Stimulated activated CD4-positive, alpha-beta T cell treated with anti-CD3 and anti-CD28 coated beads, TNF-alpha, amount 100 ng/mL, for 1 hour (primary cell): ENCODE data around the gene HS6ST1.

Experiments
- DNase-seq, 3 donors: peaks; one replicate each; pipeline ENCODE4 v3.0.0-alpha.2; 2020; ENCODE audit warnings: low read depth in 3 of 3, low spot score in 1 of 3

HS6ST1 gene

DNA sequence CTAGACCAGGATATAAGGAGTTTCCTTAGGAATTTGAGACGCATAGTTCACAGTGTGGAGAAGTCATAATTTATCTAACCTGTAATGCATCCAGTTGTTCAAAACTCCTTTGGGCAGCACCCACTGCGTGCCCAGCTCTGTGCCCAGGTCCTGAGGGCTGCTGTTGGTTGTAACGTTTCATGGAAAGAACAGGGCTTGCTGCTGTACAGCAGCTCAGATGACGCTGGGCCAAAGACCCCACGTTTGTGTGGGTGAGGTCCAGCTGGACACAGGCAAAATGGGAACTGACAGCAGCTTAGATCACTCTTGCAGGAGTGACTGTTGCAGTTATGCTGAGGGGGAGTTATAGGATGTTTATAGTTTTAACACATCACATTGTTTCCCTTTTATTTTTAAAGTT is 30.0 kb upstream of the HS6ST1 start:
- DNase-seq = no peak

DNA sequence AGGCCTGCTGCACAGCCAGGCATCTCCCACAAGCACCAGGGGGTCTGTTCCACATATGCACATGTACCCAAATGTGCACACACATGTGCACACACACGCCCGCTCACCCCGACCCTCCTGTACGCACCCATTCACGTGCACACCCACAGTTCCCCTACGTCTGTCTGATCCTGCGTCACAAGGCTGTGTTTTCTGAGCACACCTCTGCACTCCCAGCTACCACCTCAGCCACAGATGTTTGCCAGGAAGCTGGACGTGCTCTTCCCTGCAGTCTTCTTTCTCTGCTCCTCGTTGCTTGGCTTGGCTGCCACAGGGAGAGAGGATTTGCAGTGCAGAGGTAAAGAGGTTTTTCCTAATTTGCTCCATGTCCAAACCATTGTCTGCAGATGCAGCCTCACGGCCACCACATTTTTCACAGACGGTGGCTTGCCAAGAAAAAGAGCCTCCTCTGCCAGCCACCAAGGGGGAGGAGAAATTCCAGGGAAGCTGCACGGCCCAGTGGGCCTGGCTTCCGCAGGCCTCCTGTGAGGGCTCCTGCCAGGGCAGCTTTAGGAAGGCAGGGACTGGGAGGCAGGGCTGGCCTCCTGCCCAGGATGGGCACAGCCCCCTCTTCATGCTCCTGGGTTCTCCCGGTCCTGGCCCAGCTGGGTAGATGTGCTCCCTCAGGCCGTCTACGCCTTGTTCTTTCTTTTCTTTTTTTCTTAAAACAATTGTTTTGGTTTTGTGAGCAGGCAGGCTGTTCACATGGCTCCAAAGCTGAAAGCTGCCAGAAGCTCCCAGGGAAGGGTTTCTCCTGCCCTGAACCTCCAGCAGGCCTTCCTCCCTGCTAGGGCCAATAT is 29.3 kb upstream of the HS6ST1 start:
- DNase-seq = no peak

DNA sequence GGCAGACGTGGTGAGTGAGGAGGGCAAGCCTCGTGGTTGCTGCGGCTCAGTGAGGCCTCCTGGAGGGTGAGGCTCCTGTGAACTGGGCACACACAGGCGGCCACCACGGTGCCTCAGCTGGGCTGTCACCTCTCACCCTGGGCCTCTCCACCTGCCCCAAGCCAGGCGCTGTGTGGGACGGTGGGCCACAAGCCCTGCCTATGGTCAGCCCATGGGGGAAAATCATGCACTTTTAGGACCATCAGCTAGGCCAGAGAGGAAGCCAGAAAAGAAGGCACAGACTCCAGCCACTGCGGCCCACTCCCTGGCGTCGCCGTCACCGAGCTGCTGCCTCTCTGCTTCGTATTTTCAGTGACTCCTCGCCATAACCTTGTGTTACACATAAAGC is 28.5 kb upstream of the HS6ST1 start:
- DNase-seq = no peak

DNA sequence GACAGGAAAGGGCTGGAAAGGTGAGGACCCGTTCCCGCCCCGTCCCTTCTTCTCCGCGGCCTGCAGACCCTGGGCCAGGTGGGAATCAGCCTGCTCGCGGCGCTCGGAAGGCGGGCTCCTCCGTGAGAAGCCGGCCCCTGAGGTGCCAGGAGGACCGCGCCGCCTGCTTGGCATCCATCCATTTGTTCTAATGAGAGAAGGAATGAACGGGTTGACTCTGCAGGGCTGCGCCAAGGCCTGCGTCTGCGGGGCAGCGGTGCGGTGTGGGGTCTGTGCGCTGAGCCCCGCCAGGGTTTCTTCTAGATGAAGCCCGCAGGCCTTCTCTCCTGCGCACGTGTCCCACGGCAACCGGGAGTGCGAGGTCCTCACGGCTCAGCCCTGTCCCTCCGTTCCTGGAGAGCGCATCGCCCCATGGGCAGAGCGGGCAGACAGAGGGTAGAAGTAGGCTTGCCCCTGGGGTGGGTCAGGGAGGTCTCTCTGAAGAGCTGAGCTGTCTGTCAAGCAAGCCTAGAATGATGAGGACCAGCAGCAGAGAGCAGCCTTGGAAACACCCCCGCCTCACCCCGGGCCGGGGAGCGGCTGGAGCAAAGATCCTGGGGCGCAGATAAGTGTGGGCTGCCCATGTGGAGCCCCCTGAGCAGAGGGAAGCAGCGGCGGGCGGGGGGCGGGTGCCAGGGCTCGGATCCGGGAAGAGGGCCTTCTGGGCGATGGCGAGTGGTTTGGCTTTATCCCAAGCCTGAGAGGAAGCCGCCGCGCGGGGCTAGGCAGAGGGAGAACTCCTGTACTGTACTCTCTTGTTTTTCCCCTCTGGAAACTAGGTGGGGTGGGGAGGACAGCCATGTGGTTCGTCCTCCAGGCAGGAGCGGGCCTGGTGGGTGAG is 27.9 kb upstream of the HS6ST1 start:
- no peak for DNase-seq

DNA sequence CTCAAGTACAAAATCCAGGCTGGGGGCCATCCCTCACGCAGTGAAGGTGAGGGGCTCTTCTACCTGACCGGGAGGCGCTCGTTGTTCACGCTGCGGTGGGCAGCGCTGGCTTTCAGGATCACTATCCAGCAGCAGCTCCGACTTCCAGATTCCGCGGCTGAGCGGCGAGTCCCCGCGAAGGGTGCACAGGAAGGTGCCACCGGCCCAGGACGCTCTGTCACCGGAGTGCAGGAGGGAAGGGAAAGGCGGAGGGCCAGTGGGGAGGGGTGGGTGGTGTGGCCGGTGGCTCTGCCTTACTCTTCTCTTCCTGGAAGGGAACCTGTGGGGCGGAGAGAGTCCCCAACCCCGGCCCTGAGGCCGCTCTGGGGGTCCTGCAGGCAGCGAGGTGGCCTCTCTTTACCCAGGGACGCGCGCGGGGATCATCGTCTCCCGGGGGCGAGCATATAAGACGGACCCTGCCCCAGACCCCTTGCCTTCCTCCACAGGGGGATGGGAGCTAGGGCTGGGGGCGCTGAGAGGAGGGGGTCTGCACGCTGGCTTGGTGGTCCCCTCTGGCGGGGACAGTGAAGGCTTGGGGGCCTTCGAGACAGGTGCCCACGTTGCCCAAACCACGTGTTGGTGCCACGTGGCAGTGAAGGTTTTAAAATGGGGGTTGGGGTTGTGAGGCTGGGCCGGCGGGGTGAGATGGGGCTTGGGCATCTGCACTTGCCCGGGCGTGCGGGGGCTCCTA is 26.9 kb upstream of the HS6ST1 start:
- no peak for DNase-seq

DNA sequence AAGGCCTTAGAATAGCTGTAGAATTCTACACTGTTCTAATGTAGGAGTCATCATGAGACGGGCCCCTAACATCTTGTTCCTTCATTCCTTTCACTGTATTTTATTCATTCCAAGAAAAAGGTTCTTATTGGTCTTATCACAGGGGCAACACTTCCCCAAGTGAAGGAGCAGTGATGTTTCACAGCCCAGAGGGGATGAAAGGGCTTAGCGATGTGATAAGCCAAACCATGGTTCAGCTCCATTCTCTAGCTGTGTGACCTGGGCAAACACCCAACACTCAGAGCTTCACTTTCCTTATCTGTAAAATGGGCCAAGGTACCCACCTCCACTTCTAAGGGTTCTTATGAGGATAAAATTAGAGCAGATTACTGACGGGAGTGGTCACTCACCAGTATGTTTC is 25.4 kb upstream of the HS6ST1 start:
- DNase-seq = no peak

DNA sequence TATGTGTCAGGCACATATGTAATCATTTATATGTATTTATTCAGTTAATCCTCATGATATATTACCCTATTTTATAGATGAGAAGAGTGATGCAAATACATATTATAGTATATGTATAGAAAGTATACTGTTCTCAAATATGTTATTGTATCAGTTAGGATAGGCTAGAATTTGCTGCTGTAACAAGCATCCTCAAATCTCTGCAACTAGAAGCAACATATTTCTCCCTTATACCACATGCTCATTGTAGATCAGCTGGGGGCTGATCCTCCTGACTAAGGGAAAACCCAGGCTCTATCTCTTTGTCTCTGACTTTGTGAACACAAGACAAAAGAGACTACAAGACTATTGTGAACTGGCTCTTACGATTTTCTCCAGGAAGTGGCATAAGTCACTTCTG is 24.8 kb upstream of the HS6ST1 start:
- DNase-seq = no peak

DNA sequence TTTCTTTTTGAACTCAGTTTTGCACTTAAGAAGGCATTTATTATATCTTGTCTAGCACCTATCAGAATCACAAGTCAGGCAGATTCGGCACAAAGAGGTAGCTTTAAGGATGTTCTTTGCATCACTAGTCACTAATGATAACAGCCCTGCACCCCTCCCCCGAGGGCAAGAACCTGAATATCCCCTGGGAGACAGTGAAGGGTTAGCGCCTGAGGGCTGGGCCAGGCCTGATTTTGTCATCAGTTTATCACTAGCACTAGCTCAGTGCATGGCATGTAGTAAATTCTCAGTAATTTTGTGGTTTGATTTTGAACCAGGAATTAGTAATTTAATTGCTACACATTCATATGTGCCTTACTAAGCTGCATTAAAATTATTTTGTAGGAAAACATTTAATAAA is 23.9 kb upstream of the HS6ST1 start:
- no peak for DNase-seq

DNA sequence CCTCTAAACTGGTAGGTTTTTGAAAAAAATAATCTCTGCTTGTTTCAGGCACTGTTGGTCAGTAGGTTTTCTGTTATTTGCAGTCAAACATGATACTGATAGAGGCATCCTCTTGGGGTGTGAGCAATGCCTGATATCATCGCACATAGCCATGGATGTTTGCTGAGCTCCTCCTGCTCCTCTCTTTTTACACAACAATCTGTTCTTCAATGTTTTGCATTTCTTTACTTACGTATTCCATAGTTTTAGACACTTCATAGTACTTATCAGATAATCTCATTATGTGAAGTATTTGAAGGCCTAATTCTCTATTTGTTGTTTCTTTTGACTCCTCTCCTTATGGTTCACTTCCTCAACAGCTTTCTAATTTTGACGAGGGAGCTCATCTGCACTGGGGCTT is 23.0 kb upstream of the HS6ST1 start:
- no peak for DNase-seq

DNA sequence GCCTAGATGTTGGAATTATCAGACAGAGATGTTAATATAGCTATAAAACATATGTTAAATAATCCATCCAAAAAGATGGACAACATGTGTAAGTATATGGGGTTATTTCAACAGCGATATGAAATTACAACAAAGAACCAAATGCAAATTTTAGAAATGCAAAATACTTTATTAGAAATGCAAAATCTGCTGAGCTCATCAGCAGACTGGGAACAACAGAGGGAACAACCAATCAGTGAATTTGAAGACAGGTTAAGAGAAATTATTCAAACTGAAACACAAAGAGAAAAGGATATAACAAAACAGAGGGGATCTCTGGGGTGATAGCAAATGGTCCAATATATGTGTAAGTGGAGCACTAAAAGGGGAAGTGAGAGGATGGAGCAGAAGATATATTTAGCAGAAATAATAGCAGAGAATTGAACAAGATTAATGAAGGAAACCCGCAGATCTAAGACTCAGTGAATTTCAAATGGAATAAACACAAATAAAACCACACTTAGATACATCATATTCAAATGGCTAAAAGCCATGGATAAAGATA is 13.5 kb upstream of the HS6ST1 start:
- no peak for DNase-seq

DNA sequence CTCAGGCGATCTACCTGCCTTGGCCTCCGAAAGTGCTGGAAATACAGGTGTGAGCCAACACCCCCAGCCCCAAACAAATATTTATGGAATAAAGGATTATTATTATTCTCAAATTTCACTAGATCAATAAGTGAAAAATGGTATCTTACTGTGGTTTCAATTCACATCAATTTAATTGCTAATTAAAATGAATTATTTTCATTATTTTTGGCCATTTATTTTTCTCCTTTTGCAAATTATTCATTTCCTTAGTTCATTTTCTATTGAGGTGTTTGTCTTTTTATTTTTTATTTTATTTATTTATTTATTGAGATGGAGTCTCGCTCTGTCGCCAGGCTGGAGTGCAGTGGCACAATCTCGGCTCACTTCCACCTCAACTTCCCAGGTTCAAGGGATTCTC is 11.9 kb upstream of the HS6ST1 start:
- DNase-seq = no peak

DNA sequence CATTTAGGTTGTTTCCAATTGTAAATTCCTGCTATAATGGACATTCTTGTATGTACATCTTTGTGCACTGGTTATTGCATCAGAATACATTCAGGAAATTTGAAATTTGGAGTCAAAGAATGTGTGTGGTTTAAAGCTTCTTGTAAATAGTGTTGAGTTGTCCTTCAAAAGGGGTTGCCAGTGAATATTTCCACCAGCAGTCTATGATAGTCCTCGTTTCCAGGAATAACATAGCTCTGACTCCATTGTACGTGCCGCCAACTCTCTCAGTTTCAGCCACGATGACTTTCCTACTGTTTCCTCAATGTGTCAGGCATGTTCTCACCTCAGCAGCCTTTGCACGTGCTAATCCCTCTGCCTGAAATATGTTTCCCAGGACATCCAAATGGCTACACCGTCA is 10.9 kb upstream of the HS6ST1 start:
- DNase-seq = no peak

DNA sequence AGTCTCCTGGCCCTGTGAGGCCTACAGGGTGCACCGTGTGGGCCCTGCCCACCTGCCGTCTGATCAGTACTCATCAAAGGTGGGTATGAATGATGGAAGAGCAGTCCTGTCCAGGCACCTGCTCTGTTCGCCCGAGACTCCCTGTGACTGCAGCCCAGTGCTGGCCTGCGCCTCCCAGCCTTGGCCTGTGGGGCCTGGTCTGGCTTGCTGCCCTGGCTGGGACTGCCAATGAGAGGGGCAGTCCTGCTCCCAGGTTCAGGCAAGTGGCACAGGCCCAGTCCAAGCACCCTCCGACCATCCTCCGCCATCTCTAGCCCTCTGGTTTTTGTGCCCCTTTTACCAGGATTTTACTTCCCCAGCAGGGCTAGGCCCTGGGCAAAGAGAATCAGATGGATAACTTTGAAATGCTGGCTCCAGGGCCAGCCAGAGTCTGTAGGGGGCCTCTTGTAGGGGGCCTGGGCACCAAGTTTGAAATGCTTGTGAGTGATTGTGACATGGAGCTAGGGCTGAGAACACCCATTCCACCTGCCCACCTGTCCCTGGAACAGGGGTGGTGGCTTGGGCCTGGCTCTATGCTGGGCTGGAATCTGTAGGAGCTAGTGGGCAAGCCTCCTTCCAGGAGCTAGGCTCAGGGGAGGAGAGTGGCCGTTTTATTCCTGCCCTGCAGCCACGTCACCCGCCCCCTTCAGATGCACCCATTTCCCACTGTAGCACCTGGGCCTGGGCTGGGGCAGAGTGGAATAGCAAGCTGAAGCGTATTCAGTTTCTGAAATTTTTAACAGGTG is 8.7 kb upstream of the HS6ST1 start:
- DNase-seq = no peak

DNA sequence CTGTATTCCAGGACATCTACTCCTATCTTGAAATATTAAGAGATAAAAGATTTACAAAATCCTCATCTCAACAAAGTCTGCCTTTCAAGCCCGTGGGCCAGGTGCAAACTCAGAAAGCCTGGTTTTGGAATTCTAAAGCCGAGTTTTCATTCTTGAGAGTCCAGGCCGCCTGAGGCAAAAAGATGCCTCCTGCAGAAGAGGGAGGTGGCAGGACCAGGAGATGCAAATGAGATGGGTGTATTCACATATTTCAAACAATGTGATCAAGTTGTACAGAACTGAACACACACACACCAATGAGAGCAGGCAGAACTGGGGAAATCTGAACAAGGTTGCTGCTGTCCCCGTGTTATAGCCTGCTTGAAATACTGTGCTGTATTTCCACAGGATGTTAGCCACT is 7.7 kb upstream of the HS6ST1 start:
- no peak for DNase-seq

DNA sequence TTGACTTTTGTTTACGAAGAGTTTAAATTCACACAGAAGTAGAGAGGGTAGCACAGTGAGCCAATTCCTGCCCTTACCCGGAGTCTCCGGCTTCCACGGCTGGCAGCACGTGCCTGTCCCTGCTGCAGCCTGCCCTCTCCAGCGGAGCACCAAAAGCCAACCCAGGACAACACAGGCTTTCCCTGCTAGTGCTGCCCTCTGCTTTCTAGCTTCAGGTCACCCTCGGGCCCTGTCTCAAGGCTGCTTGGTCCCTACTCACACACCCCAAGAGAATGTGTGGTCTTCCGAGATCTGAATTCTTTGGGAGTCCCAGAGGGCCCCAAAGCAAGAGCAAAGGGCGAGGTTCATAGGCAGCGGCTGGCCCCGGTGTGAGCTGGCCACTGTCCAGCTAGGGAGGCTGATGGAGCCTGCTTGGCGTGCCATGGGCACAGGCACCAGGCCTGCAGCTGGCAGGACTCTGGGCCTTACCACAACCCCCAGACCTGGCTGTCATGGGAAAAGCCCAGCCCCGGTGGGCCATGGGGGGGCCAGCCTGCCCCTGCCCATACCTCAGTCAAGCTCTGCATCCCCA is 7.0 kb upstream of the HS6ST1 start:
- DNase-seq = no peak

DNA sequence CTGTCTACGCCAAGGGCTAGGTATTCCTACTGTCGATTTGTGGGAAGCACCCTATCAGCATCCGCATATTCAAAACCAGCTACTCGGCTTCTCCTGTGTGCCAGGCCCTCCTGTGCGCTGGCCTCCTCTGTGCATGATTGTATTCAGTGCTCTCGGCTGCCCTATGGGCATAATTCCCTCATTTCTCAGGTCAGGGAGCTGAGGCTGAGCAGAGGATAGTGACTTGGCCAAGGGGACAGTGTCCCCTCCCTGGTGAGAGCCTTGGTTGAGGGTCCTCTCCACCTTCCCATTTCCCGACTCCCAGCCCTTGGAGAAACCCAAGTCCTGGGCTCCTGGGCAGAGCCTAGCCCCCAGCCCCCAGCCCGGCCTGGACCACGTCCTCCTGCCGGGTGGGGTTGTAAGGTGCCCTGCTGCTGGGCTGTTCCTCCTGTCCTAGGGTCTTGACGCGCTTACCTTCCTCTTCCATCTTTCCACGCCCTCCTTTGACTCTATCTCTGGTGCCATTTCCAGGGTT is 6.3 kb upstream of the HS6ST1 start:
- no peak for DNase-seq

DNA sequence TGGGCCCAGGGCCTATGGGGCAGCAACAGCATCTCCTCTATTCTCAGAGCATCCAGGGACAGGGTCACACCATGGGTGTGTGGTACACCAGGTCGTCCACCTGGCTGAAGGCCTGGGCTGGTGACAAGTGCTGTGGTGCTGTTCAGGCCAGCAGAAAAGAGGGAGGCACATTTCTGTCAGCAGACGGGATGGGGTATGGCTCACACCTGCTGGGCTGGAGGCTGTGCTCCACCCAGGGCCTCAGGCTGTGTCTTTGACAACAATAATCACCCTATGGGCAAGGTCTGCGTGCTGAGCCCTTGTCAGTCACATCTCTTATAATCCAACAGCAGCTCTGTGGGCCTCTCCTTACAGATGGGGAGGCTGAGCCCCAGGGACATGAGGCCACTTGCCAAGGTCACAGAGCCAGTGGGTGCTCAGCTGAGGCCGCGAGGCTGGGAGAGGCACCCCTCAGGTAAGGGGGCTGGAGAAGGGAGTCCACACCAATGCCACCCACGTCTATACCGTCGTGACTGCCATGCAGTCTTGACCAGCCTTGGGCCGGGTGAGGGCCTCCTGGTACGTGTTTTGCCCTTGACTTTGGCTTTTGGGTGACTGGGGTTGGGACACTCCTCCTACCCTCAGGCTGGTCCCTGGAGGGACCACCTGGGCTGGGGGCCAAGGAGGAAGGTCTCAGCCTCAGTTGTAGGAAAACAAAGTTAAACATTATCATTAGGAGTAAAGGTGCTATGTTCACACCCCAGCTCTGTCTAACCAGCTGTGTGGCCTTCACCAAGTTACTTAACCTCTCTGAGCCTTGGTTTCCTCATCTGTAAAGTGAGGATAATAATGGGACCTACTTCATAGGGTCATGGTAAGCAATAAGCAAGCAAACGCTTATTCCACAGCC is 5.6 kb upstream of the HS6ST1 start:
- no peak for DNase-seq

DNA sequence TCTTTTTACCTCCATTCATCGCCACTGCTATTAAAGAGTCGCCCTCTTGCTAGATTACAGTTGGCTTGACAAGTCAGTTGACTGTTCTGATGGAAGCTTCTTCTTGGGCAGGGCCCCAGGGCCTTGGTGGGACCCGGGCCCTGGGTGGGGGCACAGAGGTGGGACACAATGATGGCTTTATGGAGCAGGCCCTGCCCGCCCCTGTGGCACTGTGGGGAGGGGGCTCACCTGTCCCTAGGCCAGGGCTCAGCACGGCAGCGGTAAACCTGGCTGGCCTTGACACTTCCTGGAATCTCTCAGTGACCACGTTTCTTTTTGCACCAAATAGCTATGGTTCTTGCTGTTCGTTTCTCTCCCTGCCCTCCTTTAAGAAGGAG is 4.9 kb upstream of the HS6ST1 start:
- no peak for DNase-seq
